Measurements from ENCODE around the gene GDPGP1. TPM values are rescaled to one million over a fixed set of nuclear protein-coding genes. Genes with fewer than 3 reads are reported as not detected.

GDPGP1 gene
- polyA plus RNA-seq, 1 donor: 5.8 TPM

DNA sequence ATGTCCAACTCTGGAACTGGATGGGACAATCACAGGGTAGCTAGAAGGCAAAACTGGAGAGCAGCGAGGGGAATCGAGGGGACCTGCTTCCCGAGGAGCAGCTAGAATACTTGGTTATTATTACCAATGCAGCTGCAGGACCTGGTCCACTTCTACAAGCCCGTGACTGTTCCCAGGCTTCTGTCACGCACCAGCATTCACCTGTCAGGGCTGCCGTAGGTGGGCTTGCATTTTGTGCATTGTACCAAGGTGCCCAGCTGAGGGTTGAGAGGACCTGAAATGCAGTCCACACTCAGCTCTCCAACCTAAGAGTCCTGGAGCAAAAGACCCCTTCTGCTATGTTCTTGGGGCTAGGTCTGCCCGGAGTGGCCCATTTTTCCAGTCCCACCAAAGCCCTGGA is 30.5 kb upstream of the GDPGP1 start:
- DNase-seq: no peak

DNA sequence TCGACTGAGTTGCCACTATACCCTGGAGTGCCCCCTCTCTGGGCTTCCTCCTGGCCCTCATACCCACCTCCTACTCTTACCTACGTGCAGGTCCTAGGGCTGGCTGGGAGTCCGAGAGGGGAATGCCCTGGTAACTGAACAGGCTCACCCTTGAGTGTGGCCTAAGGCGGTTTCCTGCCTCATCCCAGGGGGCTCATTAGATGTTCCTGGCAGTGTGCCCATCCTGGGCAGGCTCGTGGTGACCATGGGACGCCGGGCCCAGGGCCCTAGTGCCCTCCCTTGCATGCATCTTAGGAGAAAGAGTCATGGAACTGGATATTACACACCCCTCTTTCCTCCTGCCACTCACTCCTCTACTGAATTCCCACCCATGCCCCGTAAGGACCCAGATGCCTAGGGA is 30.1 kb upstream of the GDPGP1 start:
- no peak for DNase-seq

DNA sequence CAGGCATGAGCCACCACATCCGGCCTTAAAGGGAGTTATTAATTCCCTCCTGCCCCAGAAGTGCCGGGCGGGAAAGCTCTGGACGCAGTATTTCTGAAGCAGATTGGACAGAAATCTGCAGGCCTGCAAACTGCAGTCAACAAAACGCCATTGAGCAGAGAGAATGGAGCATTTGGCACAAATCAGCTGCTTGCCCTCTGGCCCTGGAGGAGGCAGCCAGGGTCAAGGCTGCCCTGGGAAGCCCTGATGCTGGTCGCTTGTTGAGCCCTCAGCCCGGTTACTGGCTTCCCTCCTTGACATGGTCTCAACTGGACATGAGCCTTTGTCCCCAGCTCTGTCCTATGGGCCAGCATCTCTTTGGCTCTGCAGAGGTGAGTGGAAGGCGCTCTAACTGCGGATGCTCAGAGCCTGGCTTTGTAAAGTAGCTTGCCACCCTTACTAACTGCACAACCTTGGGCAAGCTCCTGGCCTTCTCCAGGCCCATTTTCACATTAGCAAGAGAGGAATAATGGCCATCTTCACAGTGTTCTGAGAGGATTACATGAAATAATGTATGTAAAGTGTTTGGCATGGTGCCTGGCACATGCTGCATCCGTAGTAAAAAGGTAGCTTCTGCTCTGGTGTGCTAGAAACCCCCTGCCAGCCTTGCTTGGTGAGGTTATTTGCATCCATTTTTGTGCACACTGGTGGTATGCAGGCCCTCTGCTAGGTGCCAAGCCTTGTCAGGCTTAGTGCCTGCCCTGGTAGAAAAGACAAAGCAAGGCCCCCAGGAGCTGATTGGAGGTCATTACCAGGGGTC is 28.8 kb upstream of the GDPGP1 start:
- no peak for DNase-seq

DNA sequence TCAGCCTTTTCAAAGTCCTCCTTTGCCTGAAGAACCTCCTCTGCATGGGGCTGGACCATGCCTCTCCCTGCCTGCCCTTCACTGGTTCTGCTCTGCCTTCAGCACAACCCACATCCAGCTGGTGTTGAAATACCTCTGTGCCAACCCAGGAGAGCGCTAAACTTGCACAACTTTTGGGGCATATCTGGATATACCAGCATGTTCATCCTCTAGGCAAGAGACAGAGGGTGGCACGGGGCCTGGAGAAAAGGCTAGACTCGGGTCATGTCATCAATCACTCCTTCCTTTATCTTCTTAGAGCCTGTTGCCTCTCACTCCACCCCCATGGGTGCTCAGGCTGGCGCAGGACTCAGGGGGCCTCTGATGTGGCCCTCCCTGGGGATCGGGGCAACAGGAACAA is 28.1 kb upstream of the GDPGP1 start:
- no peak for DNase-seq

DNA sequence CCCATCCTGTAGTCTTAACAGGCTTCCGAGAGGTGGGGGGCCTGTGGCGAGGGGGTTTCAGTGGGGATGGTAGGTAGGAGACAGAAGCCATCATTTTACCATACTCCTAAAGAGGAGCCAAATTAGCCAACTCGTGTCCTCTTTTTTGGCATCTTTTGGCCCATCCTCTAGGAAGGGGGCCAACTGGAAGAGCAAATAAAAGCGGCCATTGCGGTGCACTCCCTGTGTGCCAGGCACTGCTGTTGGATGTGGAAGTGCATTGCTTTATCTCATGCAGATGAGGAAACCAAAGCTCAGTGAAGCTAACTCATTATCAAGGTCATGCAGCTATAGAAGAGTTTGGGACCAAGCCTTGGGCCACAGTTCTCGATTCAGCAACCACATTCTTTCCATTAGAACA is 26.8 kb upstream of the GDPGP1 start:
- no peak for DNase-seq

DNA sequence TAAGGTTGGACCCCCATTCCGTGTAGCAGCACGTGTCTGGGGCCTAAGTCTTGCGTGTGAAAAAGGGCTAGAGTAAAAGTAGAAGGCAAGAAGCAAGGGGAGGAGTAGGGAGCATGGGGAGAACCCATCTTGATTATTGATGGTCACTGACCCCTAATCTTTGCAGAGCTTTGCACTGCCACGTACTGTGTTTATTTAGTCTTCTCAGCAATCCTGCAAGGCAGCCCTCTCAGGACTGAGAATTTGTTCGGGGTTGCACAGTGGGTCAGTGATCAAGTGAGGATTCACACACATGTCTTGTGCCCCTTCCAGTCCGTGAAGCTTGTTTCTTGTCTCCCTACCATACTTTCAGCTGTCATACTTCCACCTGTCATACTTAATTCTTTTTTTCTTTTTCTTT is 25.7 kb upstream of the GDPGP1 start:
- no peak for DNase-seq

DNA sequence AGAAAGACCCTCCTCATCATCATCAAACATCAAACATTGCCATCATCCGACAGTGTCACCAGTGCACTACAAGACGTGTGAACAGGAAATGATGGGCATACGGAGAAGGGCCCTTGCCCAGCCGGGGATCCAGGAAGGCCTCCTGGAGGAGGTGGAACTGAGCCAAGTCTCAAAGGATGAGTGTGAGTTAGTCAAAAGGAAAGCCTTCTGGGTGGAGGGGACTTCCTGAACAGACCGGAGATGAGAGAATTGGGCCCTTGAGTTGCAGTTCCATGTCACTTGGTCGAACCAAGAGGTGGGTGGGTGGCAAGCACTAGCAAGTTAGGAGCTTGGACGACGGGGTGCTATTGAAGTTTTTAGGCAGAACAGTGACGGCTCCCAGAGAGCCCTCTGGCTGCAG is 24.4 kb upstream of the GDPGP1 start:
- DNase-seq: no peak

DNA sequence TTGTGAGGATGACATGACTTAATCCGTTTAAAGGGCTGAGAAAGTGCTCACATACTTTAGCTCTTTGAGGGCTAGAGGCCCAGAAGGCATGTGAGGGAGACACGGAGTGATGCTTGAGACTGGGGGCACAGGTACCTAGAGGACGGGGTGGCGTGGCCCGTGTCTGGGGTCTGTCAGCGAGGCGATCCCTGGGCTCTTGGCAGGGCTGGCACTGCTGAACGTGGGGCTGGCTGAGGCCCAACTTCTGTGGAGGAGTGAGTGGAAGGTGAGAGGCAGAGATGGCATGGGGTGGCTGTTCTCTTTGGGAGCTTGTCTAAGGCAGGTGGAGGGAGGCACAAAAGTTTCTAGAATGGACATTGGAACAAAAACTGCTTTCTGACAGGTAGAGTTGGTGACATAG is 23.4 kb upstream of the GDPGP1 start:
- DNase-seq: no peak

DNA sequence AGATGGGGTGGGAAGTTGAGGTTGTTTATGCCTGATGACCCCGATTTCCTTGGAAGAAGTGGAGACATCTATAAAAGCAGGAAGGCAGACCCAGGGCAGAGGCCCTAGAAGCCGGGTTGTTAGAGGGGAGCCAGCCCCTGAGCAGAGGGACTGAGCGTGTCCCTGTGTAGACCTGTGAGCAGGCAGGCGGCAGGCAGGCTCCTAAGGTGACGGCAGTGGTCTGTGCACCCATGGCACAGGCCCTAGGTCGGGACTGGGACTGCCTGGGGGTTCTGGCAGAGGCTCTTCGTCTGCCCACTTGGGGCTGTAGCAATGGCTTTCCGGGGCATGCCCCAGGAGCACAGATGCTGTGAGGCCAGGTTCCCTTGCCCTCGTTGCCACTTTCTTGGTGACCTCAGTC is 23.0 kb upstream of the GDPGP1 start:
- DNase-seq: no peak

DNA sequence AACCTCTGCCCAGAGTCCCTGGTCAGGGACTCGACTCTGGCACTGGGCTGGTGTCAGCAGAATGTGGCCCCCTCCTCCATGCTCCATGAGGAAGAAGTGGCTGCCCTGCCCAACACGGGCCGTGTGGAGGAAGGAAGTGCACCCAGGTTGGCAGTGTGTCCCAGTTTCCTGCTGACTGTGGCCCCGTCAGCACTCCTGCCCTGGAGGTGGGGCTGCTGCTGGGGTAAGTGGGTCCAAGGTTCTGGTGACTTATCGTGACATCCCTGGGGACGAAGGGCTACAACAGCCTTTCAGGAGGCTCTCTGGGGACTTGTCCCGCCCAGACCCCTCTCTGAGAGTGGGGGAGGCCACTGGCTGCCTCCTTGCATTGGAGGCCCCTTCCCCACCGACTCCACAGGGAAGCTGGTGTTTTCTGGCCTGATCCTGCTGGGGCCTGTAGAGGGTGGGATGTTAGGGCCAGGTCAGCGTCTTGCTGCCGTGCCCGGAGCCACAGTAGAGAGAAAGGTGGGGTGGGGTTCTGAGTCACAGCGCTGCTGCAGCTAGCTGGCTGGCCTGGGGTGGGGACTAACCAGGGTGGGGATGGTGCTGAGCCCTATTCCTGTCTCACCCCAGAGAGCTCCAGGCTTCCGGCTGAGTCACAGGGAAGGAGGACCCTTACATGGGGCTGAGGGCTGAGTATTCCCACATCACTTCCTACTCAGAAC is 22.4 kb upstream of the GDPGP1 start:
- no peak for DNase-seq

DNA sequence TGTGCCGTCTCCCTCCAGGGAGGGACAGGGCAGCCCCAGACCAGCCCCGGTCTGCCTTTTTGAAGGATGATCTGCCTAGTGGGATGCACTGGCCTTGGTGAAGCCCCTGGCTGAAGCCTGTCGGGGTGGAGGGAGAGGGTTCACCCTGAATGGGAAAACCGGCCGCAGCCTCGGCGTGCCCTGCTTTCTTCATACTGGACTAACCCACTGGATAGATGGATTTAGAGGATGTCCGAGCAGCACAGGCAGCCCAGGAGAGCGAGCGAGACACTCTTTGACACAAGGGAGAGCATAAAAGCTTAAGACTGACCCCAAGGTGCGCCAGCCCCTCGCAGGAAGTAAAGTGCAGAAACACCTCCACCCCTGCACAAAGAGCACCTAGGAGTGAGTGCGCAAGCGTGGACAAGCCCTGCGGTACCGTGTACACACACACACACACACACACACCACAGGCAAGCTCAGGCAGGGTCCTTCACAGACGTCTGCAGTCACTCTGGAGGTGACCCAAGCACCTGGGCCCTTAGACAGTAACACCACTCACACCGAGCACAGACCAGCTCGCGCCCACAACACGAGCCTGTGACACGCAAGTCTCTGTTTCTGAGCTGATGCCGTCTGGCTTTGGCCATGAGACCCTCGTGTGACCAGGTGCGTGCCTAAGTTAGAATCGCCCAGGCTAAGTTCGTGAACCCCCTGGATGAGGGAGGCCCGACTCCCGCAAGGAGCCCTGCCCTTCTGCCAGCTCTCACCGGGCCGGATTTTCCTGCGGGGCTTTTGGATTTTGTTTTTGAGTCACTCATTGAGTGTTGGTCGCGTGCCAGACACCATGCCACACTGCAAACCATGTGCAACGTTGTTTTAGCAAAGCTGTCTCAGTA is 21.5 kb upstream of the GDPGP1 start:
- DNase-seq: no peak

DNA sequence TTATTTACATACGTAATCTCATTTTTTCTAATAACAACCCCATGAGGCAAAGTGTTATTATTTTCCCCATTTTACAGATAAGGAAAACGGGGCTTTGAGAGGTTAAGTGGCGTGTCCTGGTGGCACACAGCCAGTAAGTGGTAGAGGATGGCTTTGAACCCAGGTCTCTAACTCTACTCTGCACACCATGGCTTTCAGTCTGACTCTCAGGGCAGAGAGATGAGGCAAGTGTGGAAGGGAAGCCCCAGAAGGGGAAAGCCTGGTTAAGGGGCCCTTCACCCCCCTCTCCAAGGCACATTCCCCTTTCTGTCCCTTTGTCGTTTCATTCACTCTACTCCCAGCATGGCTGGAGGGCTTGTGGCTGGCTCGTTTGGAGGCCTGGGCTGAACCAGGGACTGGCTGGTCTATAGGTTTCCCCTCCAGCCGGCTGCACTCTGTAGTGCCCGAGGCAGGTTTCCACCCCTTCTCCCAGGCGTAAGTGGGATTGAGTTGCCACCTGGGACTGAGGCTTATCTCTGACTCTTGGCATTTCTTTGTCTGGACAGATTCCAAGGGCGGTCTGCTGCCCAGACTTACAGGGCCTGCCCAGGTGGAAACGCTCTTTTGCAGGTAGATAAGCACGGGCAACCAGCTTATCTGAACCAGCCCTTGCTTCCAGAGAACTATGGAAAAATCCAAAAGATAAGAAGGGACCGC is 20.7 kb upstream of the GDPGP1 start:
- no peak for DNase-seq

DNA sequence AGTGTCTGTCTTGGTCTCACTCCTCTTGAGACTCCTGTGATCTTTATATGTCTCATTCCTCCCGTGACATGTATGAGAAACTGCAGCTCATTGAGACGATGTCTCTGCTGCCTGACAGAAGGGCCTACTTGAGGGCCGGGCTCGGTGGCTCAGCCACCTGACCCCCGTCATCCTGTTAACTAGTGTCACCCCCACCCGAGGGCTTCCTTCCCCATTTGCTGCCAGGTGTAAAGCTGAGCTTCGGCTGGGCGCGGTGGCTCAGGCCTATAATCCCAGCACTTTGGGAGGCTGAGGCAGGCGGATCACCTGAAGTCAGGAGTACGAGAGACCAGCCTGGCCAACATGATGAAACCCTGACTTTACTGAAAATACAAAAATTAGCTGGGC is 20.2 kb upstream of the GDPGP1 start:
- DNase-seq: no peak

DNA sequence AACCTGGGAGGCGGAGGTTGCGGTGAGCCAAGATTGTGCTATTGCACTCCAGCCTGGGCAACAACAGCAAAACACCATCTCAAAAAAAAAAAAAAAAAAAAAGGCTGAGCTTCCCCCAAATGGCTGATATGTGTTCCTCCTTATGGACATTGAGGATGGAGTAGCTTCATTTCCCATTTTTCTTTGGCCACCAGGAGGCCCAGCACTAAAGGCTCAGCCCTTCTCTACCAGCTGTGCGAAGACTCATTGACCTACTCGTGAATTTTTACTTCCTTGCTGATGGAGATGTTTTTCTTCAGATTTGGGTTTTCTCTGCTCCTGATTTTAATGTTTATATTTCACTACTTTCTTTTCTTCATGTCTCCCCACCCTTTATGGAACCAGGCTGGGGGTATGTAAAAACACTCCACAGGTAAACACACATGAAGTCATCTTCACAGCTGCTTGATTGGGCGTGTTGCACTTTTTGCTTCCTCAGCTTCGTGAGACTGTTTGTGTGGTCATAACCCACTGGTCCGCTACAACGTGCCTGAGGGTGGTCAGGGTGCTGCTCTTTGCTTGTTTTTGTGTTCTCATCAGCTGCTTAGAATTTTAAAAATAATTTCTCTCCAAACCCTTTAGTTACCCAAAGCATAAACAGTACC is 19.3 kb upstream of the GDPGP1 start:
- DNase-seq: no peak

DNA sequence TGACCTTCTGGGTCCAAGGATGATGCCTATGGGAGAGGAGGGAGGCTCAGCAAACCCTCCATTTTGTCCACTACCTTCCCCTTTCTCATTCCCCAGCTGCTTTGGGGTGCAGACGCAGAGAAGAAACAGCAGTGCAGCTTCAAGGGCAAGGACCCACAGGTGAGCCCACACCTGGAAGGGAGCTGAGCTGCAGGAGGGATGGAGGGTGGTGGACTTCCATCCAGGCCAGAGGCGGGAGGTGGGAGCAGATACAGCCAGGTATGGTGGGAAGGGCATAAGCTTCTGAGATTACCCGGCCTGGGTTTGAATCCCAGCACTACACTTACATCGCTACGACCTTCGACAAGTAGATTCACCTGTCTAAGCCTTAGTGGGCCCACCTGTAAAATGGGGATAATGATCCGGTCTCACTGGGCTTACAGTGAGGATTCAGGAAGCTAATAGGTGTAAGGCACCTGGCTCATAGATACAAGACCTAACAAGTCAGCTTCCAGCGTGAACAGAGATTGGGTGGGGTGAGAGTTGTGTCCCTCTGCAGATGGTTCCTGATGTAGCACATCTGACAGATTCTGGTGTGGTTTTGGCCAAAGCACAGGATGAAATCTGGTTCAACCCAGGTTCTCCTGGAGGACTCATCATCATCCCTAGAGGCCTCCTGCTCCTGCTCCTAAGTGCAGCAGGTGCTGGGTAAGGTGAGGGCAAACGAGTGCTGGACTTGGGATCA is 16.2 kb upstream of the GDPGP1 start:
- no peak for DNase-seq

DNA sequence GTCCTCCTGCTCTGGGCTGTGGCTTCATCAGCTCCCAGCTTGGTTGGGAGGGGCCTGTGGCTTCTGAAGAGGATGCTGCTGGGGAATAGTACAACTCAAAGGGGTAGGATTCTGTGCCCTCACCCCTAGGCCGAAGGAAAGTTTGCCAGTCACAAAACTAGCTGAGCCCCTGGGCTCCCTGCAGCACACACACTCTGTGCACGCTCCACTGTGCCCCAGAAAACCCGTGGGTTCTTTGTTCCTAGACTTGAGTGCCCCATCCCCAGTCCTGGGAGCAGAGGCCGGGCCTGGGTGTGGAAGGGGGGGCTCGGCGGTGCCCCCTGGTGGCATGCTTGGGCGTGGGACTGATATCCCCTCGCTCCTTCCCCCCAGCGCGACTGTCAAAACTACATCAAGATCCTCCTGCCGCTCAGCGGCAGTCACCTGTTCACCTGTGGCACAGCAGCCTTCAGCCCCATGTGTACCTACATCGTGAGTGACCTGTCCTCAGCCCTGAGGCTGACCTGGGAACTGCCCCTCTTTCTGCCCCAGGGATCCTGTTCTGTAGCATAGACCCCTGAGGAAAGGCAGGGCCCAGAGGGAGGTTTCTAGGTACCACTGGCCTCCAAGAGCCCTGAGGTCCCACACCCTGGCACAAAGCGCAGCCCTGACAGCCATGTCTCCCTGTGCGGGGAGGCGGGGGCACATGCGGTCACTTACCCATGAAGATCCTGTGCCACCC is 14.4 kb upstream of the GDPGP1 start:
- no peak for DNase-seq

DNA sequence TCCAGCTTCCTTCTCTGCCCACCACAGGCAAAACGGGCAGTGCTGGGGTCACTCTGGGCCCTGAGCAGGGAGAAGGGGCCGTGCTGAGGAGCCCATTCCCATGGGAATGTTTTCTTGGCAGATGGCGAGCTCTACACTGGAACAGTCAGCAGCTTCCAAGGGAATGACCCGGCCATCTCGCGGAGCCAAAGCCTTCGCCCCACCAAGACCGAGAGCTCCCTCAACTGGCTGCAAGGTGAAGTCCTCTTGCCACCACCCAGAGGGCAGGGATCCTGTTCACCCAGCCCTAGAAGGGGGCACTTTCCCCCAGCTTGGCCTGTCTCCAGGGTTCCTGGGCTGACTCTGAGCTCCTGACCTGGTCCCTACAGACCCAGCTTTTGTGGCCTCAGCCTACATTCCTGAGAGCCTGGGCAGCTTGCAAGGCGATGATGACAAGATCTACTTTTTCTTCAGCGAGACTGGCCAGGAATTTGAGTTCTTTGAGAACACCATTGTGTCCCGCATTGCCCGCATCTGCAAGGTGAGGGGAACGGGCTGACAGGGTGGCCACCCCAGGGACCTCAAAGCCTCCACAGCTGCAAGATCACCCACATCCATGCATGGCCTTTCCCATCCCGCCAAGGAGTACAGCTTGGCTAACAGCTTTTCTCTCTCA is 12.6 kb upstream of the GDPGP1 start:
- DNase-seq: no peak

DNA sequence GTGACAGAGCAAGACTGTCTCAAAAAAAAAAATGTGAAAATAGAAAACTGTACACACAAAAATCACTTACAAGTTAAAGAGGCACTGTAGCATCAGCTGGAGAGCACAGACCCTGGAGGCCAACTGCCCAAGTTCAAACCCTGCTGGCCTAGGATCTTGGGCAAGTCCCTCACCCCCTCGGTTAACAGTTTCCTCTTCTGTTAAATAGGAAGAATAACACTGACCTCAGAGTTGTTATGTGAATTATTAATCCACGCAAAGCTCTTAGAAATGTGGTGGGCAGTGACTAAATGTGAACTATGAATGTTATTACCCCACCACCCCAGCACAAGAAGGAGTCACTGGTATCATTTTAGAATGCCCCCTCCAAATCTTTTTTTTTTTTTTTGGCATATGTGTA is 11.5 kb upstream of the GDPGP1 start:
- no peak for DNase-seq

DNA sequence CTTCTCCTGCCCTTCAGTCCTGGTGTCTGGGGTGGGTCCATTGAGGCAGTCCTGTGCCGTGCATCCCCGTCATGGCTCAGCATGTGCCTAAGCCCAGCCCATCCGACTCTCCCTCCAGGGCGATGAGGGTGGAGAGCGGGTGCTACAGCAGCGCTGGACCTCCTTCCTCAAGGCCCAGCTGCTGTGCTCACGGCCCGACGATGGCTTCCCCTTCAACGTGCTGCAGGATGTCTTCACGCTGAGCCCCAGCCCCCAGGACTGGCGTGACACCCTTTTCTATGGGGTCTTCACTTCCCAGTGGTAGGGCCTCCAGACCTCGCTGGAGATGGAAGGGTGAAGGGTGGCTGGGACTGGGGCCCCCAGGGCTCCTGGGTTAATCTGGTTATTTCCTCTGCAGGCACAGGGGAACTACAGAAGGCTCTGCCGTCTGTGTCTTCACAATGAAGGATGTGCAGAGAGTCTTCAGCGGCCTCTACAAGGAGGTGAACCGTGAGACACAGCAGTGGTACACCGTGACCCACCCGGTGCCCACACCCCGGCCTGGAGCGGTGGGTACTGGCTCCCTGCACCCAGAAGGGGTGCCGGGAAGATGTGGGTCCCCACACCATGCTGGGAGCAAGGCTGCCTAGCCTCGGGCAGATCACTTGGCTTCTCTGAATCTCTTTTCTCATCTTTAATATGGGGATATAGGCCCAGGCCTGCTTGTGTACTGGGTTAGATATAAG is 10.4 kb upstream of the GDPGP1 start:
- no peak for DNase-seq

Measured in left kidney (tissue), 2 donors.